ENCODE measurements around the gene EGFR. TPM values are rescaled to one million over a fixed set of nuclear protein-coding genes. Genes with fewer than 3 reads are reported as not detected.

EGFR gene
- total and polyA plus RNA-seq, 12 donors, result 7.0 to 111 (median 71.6) TPM

GRCh38 chr7:55063633-55064032 is 44.8 kb downstream of the EGFR start:
- H3K9me3 ChIP-seq (replicated peaks in 1 of 3), result no peaks in the 10 kb centered on the region
- H3K4me3 ChIP-seq, result no peak overlapping the region
- no peak for TF ChIP-seq CTCF (IDR thresholded peaks at IDR 0.05)
- TF ChIP-seq POLR2A (IDR thresholded peaks at IDR 0.05), result no peak
- H3K27ac ChIP-seq, result no peak overlapping the region
- H3K27me3 ChIP-seq, result no peaks in the 10 kb centered on the region
- DNase-seq, result peak in 1 of 7 donors; percentile 23
- WGBS, 4 donors, result 83 to 92% (median 88%) methylated on average over 5 of the region's 5 CpGs
- peaks cover 20 to 28% of the 10 kb centered on the region in 2 donors for H3K4me1 ChIP-seq (replicated peaks in 1 of 2)
- intact Hi-C loops (cut with DNase I), result no loop called here
- no peaks in the 10 kb centered on the region for H3K36me3 ChIP-seq (replicated peaks in 1 of 2)

- Histone ChIP-seq H3K4me3 (no peak overlapping the region), H3K9me3 (replicated peaks in 1 of 3) (no peaks in the 10 kb centered on the region), H3K4me1 (replicated peaks in 1 of 2) (peaks cover 20 to 28% of the 10 kb centered on the region in 2 donors), H3K36me3 (replicated peaks in 1 of 2) (no peaks in the 10 kb centered on the region), H3K27me3 (no peaks in the 10 kb centered on the region), H3K27ac (peak overlapping the region; percentile 49 to 87 (median 84))
- 38 to 51% (median 47%) methylated on average over 4 of the region's 4 CpGs for WGBS, 4 donors
- TF ChIP-seq POLR2A (IDR thresholded peaks at IDR 0.05) (no peak), CTCF (IDR thresholded peaks at IDR 0.05) (no peak)
- DNase-seq, result peak in 6 of 7 donors; percentile 66 to 77 (median 74)
- intact Hi-C loops (cut with DNase I), result no loop called here
These were observed 46.3 kb downstream of the EGFR start for GRCh38 chr7:55065079-55065478.

- TF ChIP-seq POLR2A (IDR thresholded peaks at IDR 0.05), result peak in 1 of 2 donors; percentile 39
- TF ChIP-seq CTCF (IDR thresholded peaks at IDR 0.05), result no peak
- intact Hi-C loops (cut with DNase I), result no loop called here
- Histone ChIP-seq H3K27ac (peak overlapping the region; percentile 49 to 87 (median 84)), H3K36me3 (replicated peaks in 1 of 2) (no peaks in the 10 kb centered on the region), H3K9me3 (replicated peaks in 1 of 3) (no peaks in the 10 kb centered on the region), H3K4me3 (no peak overlapping the region), H3K27me3 (no peaks in the 10 kb centered on the region), H3K4me1 (replicated peaks in 1 of 2) (peaks cover 20 to 28% of the 10 kb centered on the region in 2 donors)
- DNase-seq, result peak in 6 of 7 donors; percentile 43 to 65 (median 64)
- 31 to 44% (median 38%) methylated on average over 10 of the region's 10 CpGs for WGBS, 4 donors
These were observed 46.9 kb downstream of the EGFR start for GRCh38 chr7:55065511-55066229.

GRCh38 chr7:55066524-55066923 is 47.7 kb downstream of the EGFR start:
- WGBS, 4 donors, result 67 to 71% (median 68%) methylated on average over 7 of the region's 7 CpGs
- Histone ChIP-seq H3K4me1 (replicated peaks in 1 of 2) (peaks cover 20 to 33% of the 10 kb centered on the region in 2 donors), H3K36me3 (replicated peaks in 1 of 2) (no peaks in the 10 kb centered on the region), H3K27me3 (no peaks in the 10 kb centered on the region), H3K4me3 (no peak overlapping the region), H3K27ac (peak overlapping the region in 4 of 5 donors; percentile 49 to 87 (median 84)), H3K9me3 (replicated peaks in 1 of 3) (no peaks in the 10 kb centered on the region)
- TF ChIP-seq POLR2A (IDR thresholded peaks at IDR 0.05), result no peak
- TF ChIP-seq CTCF (IDR thresholded peaks at IDR 0.05), result no peak
- intact Hi-C loops (cut with DNase I), result no loop called here
- DNase-seq, result peak in 1 of 7 donors; percentile 49

Measured in adrenal gland (tissue), 12 donors.